ENCODE data around the gene RBM20. TPM values are rescaled to one million over a fixed set of nuclear protein-coding genes. Genes with fewer than 3 reads are reported as not detected.

The RBM20 gene
- polyA plus RNA-seq, 1 donor from 2014 or later: not detected

GRCh38 chr10:110770243-110770642 lies 126.1 kb downstream of the RBM20 start:
- no peaks in the 10 kb centered on the region for H3K9me3 Mint-ChIP-seq
- H3K4me1 Mint-ChIP-seq: peaks cover 0 to 12% (median 6%) of the 10 kb centered on the region in 3 donors
- H3K27ac Mint-ChIP-seq: no peak overlapping the region
- no peaks in the 10 kb centered on the region for H3K36me3 Mint-ChIP-seq
- peaks cover under 1% of the 10 kb centered on the region for H3K27me3 Mint-ChIP-seq
- H3K4me3 Mint-ChIP-seq: no peak overlapping the region

DNA sequence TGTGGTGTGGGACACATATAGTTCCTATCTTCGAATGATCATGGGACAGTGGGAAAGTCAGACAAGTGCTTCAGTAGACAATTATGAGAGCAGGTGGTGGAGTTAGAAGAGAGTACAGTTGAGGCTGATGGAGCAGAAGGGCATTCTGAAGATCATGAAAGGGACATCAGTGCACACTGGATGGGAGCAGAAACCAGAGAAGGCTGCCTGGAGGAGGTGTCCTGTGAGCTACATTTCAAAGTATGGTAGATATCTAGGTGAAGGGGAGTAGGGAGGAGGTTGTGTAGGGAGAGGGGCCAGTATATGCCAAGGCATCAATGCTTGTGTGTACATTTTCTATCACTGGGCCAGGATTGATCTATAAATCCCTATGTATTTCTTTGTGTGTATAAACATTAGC lies 127.3 kb downstream of the RBM20 start:
- no peaks in the 10 kb centered on the region for H3K9me3 Mint-ChIP-seq

DNA sequence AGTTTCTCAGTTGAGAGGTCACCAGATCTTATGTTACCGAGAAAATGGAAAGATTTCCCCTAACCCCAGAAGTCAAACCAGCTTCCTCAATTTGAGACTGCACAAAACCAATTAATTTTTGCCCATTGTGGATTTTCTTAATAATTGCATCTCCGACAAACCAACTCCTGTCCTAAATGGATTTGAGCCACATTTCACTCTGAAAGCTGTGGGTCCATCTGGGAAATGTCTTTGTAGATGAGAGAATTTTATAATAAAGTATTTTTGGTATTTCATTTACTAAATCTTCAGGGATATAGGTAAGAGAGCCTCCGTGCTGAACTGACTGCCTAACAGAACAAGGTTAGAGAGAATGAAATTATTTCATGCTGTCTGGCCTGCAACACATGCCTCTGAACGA lies 127.9 kb downstream of the RBM20 start:
- H3K27me3 Mint-ChIP-seq: no peaks in the 10 kb centered on the region
- peaks cover 0 to 10% (median 8%) of the 10 kb centered on the region in 3 donors for H3K4me1 Mint-ChIP-seq
- H3K36me3 Mint-ChIP-seq: peaks cover 2% of the 10 kb centered on the region
- no peak overlapping the region for H3K27ac Mint-ChIP-seq
- no peak overlapping the region for H3K4me3 Mint-ChIP-seq
- no peaks in the 10 kb centered on the region for H3K9me3 Mint-ChIP-seq

More for the DNA sequence above, 127.3 kb downstream of the RBM20 start:
- Mint-ChIP-seq H3K27ac (no peak overlapping the region), H3K4me1 (peaks cover 0 to 10% (median 7%) of the 10 kb centered on the region in 3 donors), H3K27me3 (no peaks in the 10 kb centered on the region), H3K4me3 (no peak overlapping the region), H3K36me3 (peaks cover 2% of the 10 kb centered on the region)

DNA sequence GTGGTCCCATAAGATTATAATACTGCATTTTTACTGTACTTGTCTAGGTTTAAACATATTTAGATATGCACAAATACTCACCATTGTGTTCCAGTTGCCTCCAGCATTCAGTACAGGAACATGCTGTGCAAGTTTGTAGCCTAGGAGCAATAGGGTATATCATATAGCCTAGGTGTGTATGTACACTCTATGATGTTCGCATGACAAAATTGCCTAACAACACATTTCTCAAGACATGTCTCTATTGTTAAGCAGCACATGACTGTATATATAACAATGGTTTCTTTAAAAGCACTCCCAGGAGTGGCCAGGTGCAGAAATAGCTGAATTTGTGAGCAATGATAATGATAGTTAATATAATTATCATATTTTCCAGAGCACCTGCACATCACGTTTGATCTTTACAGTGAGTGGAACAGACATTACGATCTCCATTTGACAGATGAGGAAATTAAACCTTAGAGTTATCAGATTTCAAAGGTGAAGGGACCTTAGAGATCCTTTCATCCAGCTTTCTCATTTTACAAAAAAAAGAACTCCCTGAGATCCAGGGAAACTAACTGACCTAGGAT lies 128.4 kb downstream of the RBM20 start:
- Mint-ChIP-seq H3K4me1 (peaks cover 0 to 10% (median 8%) of the 10 kb centered on the region in 3 donors), H3K4me3 (no peak overlapping the region), H3K9me3 (no peaks in the 10 kb centered on the region), H3K27me3 (no peaks in the 10 kb centered on the region), H3K27ac (no peak overlapping the region), H3K36me3 (peaks cover 2% of the 10 kb centered on the region)

GRCh38 chr10:110773693-110774068 lies 129.5 kb downstream of the RBM20 start:
- Mint-ChIP-seq H3K36me3 (peaks cover 2% of the 10 kb centered on the region), H3K4me1 (peaks cover 0 to 8% (median 7%) of the 10 kb centered on the region in 3 donors), H3K4me3 (no peak overlapping the region), H3K9me3 (no peaks in the 10 kb centered on the region), H3K27ac (no peak overlapping the region), H3K27me3 (no peaks in the 10 kb centered on the region)

- Mint-ChIP-seq H3K27ac (peak overlapping the region in 1 of 3 donors; percentile 40), H3K27me3 (no peaks in the 10 kb centered on the region), H3K4me1 (peaks cover 0 to 8% (median 2%) of the 10 kb centered on the region in 3 donors), H3K36me3 (peaks cover 2% of the 10 kb centered on the region), H3K4me3 (no peak overlapping the region), H3K9me3 (no peaks in the 10 kb centered on the region)
Observed at GRCh38 chr10:110774069-110775019, 130.2 kb downstream of the RBM20 start.

DNA sequence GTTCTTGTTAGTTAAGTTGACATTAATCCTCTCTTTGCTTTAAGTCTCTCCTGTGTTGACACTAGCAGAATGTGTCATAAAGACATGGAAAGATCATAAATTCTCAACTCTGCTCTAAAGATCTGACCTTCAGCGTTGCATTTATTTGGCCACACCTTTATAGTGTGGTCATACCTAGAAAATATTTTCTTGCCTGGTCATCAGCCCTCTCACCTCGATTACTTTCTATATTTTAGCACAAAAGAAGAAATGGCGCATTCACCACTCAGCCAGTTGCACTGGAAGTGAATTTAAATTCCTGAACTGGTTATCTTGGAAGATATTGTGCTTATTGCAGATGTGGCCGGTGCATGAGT lies 130.9 kb downstream of the RBM20 start:
- peaks cover 0 to 8% (median 2%) of the 10 kb centered on the region in 3 donors for H3K4me1 Mint-ChIP-seq
- peaks cover 4% of the 10 kb centered on the region for H3K36me3 Mint-ChIP-seq
- H3K27ac Mint-ChIP-seq: no peak overlapping the region
- H3K9me3 Mint-ChIP-seq: no peaks in the 10 kb centered on the region
- H3K4me3 Mint-ChIP-seq: no peak overlapping the region
- H3K27me3 Mint-ChIP-seq: peaks cover 2% of the 10 kb centered on the region

DNA sequence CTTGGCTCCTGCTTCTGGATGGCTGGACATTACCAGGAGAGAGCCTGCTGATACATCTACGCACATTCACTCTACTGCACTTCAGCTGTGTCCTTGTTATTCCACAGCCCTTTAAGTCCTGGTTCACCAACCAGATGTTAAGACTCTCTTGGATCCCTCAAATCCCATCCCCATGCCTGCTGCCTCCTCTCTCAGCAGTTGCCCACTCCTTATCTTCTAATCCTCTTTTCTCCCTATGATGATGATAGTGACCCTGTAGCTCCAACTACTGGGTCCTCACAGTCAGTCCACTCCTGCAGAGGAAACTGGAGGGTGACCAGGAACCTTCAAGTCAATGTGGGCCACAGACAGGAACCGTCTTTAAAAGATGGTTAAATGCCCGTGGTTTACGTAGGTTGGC lies 131.3 kb downstream of the RBM20 start:
- Mint-ChIP-seq H3K9me3 (no peaks in the 10 kb centered on the region), H3K36me3 (peaks cover 4% of the 10 kb centered on the region), H3K4me1 (peaks cover 0 to 8% (median 2%) of the 10 kb centered on the region in 3 donors), H3K27ac (no peak overlapping the region), H3K4me3 (no peak overlapping the region), H3K27me3 (peaks cover 2% of the 10 kb centered on the region)

DNA sequence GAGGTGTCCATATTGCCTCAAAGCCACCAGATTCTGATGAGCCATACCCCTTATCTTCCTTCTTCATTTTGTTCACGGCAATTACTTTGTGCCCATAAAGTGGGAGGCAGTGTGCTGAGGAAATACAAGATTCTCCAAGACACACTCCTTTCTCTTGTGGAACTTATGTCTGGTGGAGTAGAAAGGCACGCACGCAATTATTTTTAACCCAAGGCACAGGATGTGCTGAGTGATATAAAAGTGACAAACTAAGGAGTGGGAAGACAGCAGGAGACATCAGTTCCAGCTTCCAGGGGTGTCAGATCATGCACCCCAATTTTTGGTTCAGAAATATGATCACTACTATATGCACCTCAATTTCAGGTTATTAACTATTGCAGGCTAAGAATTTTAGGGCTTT lies 132.9 kb downstream of the RBM20 start:
- Mint-ChIP-seq H3K27ac (no peak overlapping the region), H3K4me1 (peaks cover 0 to 3% (median 2%) of the 10 kb centered on the region in 3 donors), H3K36me3 (peaks cover 4% of the 10 kb centered on the region), H3K27me3 (peaks cover 2% of the 10 kb centered on the region), H3K4me3 (no peak overlapping the region), H3K9me3 (no peaks in the 10 kb centered on the region)

DNA sequence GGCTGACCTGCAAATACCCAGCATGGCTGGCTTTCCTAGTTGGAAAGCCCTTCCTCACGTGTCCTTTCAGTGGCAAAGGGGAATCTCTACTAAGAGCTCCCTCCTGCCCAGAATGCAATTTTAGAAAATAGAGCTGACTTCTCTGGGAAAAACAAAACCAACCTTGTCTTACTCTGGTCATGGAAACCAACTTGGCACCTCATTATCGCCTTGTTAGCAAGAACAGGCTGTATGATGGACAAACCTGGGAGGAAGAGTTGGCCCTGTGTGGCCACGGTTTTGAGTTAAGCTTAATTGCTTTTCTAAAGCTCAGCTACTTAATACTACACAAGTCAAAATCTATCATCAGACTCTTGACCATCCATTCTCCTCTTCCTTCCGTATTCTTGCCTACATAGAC lies 133.5 kb downstream of the RBM20 start:
- H3K36me3 Mint-ChIP-seq: peaks cover 4% of the 10 kb centered on the region
- H3K4me1 Mint-ChIP-seq: peaks cover 0 to 3% (median 2%) of the 10 kb centered on the region in 3 donors
- H3K27ac Mint-ChIP-seq: no peak overlapping the region
- H3K27me3 Mint-ChIP-seq: peaks cover 2% of the 10 kb centered on the region
- H3K4me3 Mint-ChIP-seq: no peak overlapping the region
- no peaks in the 10 kb centered on the region for H3K9me3 Mint-ChIP-seq

DNA sequence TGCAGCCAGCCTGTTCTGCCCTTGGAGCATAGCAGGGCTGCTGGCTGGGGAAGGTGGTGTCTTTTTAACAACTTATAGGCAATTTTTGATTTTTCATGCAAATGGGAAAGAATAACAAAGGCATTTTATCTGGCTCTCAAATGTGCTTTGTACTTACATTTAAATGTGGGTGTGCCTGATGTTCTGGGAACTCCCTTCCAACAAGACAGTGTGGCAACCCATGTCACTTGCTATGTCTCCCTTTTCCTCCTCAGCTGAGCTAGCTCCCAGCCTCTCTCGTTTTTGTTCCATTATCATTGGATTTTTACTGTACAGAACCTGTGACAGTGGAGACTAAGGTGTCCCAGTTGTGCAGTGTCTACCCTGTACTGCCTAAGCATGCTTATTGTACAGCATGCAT lies 134.1 kb downstream of the RBM20 start:
- Mint-ChIP-seq H3K4me1 (peaks cover 0 to 3% (median 2%) of the 10 kb centered on the region in 3 donors), H3K36me3 (peaks cover 4% of the 10 kb centered on the region), H3K4me3 (no peak overlapping the region), H3K27me3 (peaks cover 2% of the 10 kb centered on the region), H3K9me3 (no peaks in the 10 kb centered on the region), H3K27ac (no peak overlapping the region)

- peaks cover 0 to 3% (median 2%) of the 10 kb centered on the region in 3 donors for H3K4me1 Mint-ChIP-seq
- no peak overlapping the region for H3K27ac Mint-ChIP-seq
- peak overlapping the region in 1 of 4 donors; percentile 29 for H3K4me3 Mint-ChIP-seq
- H3K27me3 Mint-ChIP-seq: peaks cover 2% of the 10 kb centered on the region
- peaks cover 5% of the 10 kb centered on the region for H3K36me3 Mint-ChIP-seq
- H3K9me3 Mint-ChIP-seq: no peaks in the 10 kb centered on the region
Observed at GRCh38 chr10:110779489-110779888, 135.4 kb downstream of the RBM20 start.

DNA sequence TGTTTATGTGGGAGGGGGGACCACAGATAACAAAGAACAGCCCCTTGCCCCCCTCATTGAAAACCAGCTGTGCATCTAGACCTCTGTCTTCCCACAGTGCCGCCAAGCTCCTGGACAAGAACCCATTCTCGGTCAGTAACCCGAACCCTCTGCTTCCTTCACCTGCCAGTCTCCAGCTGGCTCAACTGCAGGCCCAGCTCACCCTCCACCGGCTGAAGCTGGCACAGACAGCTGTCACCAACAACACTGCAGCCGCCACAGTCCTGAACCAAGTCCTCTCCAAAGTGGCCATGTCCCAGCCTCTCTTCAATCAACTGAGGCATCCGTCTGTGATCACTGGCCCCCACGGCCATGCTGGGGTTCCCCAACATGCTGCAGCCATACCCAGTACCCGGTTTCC lies 136.6 kb downstream of the RBM20 start:
- H3K27me3 Mint-ChIP-seq: peaks cover 2% of the 10 kb centered on the region
- H3K4me3 Mint-ChIP-seq: no peak overlapping the region
- no peak overlapping the region for H3K27ac Mint-ChIP-seq
- H3K36me3 Mint-ChIP-seq: peaks cover 5% of the 10 kb centered on the region
- H3K9me3 Mint-ChIP-seq: no peaks in the 10 kb centered on the region
- H3K4me1 Mint-ChIP-seq: peaks cover 0 to 3% (median 2%) of the 10 kb centered on the region in 3 donors

GRCh38 chr10:110781139-110781538 lies 137.0 kb downstream of the RBM20 start:
- peaks cover 0 to 3% (median 2%) of the 10 kb centered on the region in 3 donors for H3K4me1 Mint-ChIP-seq
- H3K27ac Mint-ChIP-seq: no peak overlapping the region
- H3K4me3 Mint-ChIP-seq: no peak overlapping the region
- H3K36me3 Mint-ChIP-seq: peaks cover 5% of the 10 kb centered on the region
- no peaks in the 10 kb centered on the region for H3K9me3 Mint-ChIP-seq
- peaks cover 2% of the 10 kb centered on the region for H3K27me3 Mint-ChIP-seq

DNA sequence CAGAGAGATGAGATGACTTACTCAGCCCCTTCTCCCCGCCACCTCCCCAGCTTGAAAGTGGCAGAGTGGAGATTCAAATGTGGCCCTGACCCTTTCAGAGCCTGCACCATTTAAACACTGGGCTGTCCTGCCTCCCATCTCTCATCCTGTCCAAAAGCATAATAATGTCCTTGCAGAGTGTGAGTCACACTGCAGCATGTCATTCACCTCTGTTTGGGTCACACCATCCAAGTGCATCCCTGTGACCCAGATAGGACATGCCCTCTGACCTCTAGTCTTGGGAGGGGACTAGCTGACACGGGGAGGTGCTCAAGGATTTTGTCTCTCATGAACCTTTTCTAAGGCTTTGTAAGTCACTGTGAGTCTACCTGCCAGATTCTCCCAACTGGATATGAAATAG lies 138.5 kb downstream of the RBM20 start:
- Mint-ChIP-seq H3K36me3 (peaks cover 3% of the 10 kb centered on the region), H3K9me3 (no peaks in the 10 kb centered on the region), H3K27me3 (peaks cover 4% of the 10 kb centered on the region), H3K27ac (no peak overlapping the region), H3K4me3 (no peak overlapping the region), H3K4me1 (peaks cover 0 to 2% (median 0%) of the 10 kb centered on the region in 3 donors)

Data from IgD-negative memory B cell (primary cell).